ENCODE data around the gene OR11H6.
"Not testable (repeated sequence)": the region's sequence is repeated elsewhere in the genome, so short reads cannot be mapped to it uniquely, and the experiment has no call there.

The OR11H6 gene

GRCh38 chr14:20264361-20264760 is 40.9 kb downstream of the OR11H6 start:
- DNase-seq: not testable (repeated sequence)

DNA sequence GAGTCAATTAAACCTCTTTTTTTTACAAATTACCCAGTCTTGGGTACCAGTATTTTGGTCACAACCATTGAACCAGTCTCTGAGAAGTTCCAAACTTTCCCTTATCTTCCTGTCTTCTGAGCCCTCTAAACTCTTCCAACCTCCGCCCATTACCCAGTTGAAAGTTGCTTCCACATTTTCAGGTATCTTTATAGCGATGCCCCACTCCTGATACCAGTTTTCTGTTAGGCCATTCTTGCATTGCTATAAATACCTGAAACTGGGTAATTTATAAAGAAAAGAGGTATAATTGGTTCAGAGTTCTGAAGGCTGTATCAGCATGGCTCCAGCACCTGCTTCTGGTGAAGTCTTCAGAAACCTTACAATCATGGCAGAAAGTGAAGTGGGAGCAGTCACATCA is 50.6 kb downstream of the OR11H6 start:
- DNase-seq: no peak

Measured in CD4-positive, alpha-beta T cell treated with Interleukin-15 for 1 hour (primary cell).